Breast epithelium (tissue), 4 donors: ENCODE data around the gene RBP5. TPM values are rescaled to one million over a fixed set of nuclear protein-coding genes. Genes with fewer than 3 reads are reported as not detected.
A peak's percentile ranks its signal among the peaks of the same experiment; 100 is the strongest.

Experiments used
- DNase-seq, 2 donors: peaks; one replicate each; pipeline ENCODE4 v3.0.0-alpha.2; 2019; ENCODE audit warnings: low spot score in 2 of 2
- H3K27ac ChIP-seq, 2 donors: fragments of 200-600 bp; sonication (generic) in 1 of 2; one replicate each; pipeline ENCODE4 v1.5.1; 2016 to 2019; ENCODE audit warnings: mild to moderate bottlenecking in 1 of 2
- H3K27me3 ChIP-seq, 2 donors: fragments of 200-600 bp; sonication (generic) in 1 of 2; one replicate each; pipeline versions ENCODE4 v1.5.1 to v1.6.0; 2017 to 2019; ENCODE audit warnings: control low read depth in 1 of 2, mild to moderate bottlenecking in 1 of 2
- H3K36me3 ChIP-seq: fragments of 200-600 bp; one replicate; pipeline ENCODE4 v1.5.1; 2019
- H3K4me1 ChIP-seq, 2 donors: fragments of 200-600 bp; sonication (generic); one replicate each; pipeline ENCODE4 v1.5.1; 2016 to 2019; ENCODE audit warnings: control low read depth in 1 of 2
- H3K4me3 ChIP-seq, 3 donors: fragments of 200-600 bp; sonication (generic); 1 replicate in 2 of 3; 2 replicates in 1 of 3; pipeline ENCODE4 v1.5.1; 2016 to 2019; ENCODE audit warnings: mild to moderate bottlenecking in 3 of 3, moderate library complexity in 2 of 3
- H3K9me3 ChIP-seq, 2 donors: fragments of 200-600 bp; sonication (generic) in 1 of 2; one replicate each; pipeline ENCODE4 v1.5.1; 2016 to 2019; ENCODE audit warnings: control low read depth in 1 of 2
- POLR2A ChIP-seq: fragments of 450-650 bp; IDR thresholded peaks from one replicate; pipeline ENCODE4 v1.6.1; 2016; ENCODE audit warnings: antibody characterized with exemption, mild to moderate bottlenecking, moderate library complexity
- POLR2AphosphoS5 ChIP-seq, 3 donors: sonication (generic); formaldehyde crosslinking; IDR thresholded peaks; one replicate each; pipeline ENCODE4 v1.6.1; 2017; ENCODE audit warnings: antibody characterized with exemption in 3 of 3
- intact Hi-C: fragments of 100-400 bp; cut with DNase I; formaldehyde crosslinking; loops from one replicate; pipeline ENCODE4 v1.15.1; 2023; ENCODE audit warnings: low total_unique reads
- total RNA-seq, 3 donors: library from RNA; depleted of rRNA; stranded (reverse); fragments of >200 nt; gene quantifications; one replicate each; pipeline ENCODE4 v1.1.0, GENCODE V29; 2016
- TF ChIP-seq, protein P1 (sequence below), 3 donors: fragments of 450-650 bp; IDR thresholded peaks; one replicate each; pipeline ENCODE4 v1.5.1; 2016 to 2017; ENCODE audit warnings: antibody characterized with exemption in 3 of 3, mild to moderate bottlenecking in 3 of 3, moderate library complexity in 3 of 3

RBP5 gene
- total RNA-seq, 3 donors from 2014 or later, result 1.1 to 3.3 (median 2.9) TPM

DNA sequence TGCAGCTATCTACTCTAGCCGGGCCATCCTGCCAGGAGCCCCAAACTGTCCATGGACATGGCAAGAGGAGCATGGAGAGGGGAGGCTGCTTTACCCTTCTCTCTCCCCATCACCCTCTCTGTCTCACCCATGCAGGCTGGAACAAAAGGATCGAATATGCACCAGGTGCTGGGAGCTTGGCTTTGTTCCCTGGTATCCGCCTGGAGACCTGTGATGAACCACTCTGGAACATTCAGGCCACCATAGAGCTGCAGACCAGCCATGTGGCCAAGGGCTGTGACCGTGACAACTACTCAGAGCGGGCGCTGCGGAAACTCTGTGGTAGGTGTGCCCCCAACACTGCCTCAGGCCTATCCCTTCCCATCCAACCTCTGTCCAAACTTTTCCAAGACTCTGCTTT, 7.4 kb upstream of the RBP5 start:
- Histone ChIP-seq H3K4me1 (no peaks in the 10 kb centered on the region), H3K36me3 (no peaks in the 10 kb centered on the region), H3K27me3 (no peaks in the 10 kb centered on the region), H3K9me3 (no peaks in the 10 kb centered on the region), H3K27ac (no peak overlapping the region), H3K4me3 (no peak overlapping the region)
- TF ChIP-seq POLR2AphosphoS5 (IDR thresholded peaks at IDR 0.05) (no peak), POLR2A (no peak)
- TF ChIP-seq, protein P1, sequence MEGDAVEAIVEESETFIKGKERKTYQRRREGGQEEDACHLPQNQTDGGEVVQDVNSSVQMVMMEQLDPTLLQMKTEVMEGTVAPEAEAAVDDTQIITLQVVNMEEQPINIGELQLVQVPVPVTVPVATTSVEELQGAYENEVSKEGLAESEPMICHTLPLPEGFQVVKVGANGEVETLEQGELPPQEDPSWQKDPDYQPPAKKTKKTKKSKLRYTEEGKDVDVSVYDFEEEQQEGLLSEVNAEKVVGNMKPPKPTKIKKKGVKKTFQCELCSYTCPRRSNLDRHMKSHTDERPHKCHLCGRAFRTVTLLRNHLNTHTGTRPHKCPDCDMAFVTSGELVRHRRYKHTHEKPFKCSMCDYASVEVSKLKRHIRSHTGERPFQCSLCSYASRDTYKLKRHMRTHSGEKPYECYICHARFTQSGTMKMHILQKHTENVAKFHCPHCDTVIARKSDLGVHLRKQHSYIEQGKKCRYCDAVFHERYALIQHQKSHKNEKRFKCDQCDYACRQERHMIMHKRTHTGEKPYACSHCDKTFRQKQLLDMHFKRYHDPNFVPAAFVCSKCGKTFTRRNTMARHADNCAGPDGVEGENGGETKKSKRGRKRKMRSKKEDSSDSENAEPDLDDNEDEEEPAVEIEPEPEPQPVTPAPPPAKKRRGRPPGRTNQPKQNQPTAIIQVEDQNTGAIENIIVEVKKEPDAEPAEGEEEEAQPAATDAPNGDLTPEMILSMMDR (IDR thresholded peaks at IDR 0.05), result no peak
- intact Hi-C loops, result no loop called here
- no peak for DNase-seq

DNA sequence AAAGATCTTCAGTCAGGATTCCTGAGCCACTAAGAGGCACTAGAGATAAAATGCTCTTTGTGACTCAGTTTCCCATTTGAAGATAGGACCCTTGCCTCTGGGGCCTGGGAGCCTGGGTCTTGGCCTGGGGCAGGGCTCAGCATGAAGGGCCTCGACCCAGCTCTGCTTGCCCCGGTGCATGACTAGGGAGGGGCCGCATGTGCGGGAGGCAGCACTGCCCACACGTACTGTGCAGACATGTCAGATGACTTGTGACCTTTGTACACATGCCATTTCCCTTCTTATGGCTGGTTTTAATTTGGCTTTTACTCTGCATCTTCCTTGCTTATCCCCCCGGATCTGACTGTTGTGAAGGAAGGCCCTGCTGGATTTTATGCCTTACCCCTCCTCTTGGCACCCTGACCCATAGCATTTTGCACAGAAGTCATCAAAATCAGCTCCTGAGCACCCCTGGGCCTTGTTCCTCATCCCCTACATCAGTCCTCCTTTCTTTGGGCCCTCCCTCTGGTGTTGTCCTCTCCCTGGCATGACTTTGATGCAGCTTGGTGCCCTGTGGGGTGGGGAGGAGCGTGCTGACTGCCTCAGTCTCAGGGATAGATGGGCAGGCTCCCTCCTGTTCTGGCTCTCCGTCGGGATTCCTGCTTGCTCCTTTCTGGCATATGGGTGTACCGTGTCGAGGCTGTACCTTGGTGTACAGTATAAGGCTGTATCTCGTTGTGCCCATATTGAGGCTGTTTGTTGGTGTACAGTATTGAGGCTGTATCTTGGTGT, 5.9 kb upstream of the RBP5 start:
- no peaks in the 10 kb centered on the region for H3K9me3 ChIP-seq
- TF ChIP-seq POLR2AphosphoS5 (IDR thresholded peaks at IDR 0.05) (no peak), POLR2A (no peak)
- TF ChIP-seq, protein P1 (IDR thresholded peaks at IDR 0.05), result no peak
- no peak for DNase-seq
- no peaks in the 10 kb centered on the region for H3K27me3 ChIP-seq
- H3K36me3 ChIP-seq, result no peaks in the 10 kb centered on the region
- H3K27ac ChIP-seq, result no peak overlapping the region
- H3K4me3 ChIP-seq, result no peak overlapping the region
- intact Hi-C loops, result no loop called here
- no peaks in the 10 kb centered on the region for H3K4me1 ChIP-seq

DNA sequence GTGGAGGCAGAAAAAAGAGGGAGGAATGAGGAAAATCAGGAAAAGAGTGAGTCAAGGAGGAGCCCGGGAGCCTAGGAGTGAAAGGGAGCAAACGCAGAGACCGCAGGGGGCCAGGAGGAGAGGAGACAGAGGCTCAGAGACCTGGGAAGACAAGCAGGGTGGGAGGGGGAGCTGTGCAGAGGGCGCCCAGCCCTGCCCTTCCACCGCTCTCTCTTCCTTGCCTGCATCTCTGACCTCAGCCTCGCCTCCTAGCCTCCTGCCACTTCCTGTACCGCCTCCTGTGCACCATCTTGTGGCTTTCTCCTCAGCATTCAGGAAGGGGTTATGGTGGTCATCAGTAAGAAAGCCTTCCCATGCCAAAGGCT, 2.8 kb upstream of the RBP5 start:
- Histone ChIP-seq H3K27ac (peak overlapping the region; percentile 85 to 93), H3K36me3 (no peaks in the 10 kb centered on the region), H3K9me3 (no peaks in the 10 kb centered on the region), H3K27me3 (no peaks in the 10 kb centered on the region), H3K4me3 (peak overlapping the region in 2 of 3 donors; percentile 76 to 90), H3K4me1 (no peaks in the 10 kb centered on the region)
- intact Hi-C loops, result no loop called here
- TF ChIP-seq, protein P1 (IDR thresholded peaks at IDR 0.05), result no peak
- TF ChIP-seq POLR2A, result no peak
- no peak for TF ChIP-seq POLR2AphosphoS5 (IDR thresholded peaks at IDR 0.05)
- DNase-seq, result no peak

DNA sequence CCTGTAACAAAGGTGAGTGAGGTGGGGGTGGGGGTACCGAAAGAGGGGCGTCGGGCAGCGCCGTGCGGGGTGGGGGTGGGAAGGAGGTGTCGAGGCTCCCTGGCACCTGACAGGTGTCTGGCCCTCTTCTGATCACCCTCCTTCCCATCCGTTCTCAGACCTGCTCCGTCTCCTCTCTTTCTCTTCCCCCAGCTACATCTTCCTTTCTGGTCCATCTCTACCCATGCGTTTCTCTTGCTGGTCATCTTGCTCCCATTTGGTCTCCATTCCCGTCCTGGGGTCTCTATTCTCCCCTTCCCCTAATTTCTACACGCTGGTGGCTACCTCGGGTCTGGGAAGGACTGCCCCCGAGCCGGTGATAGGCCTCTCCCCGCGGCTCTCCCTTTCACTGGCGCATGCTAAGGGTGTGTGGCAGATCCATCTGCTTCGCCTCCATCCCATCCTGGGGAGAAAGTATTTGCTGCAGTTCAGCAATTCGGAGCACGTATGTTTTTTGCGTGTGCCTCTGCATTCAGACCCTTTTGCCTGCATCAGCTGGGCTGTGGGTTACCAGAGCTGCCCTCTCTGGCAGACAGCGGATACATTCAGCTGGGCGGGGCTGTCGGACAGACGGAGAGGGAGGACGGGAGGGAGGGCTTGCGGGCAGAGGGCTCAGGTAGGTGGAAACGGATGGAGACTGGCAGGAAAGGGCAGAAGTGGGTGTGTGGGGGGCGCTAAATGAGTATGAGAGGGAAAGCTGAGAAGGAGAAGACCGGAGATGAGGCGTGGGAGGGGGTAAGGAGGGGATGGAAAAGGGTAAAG, 2.2 kb upstream of the RBP5 start:
- peak overlapping the region; percentile 48 to 90 (median 76) for H3K4me3 ChIP-seq
- intact Hi-C loops, result no loop called here
- no peaks in the 10 kb centered on the region for H3K27me3 ChIP-seq
- peak in 1 of 2 donors; percentile 53 for DNase-seq
- no peaks in the 10 kb centered on the region for H3K9me3 ChIP-seq
- no peaks in the 10 kb centered on the region for H3K4me1 ChIP-seq
- peak overlapping the region; percentile 85 to 93 for H3K27ac ChIP-seq
- no peaks in the 10 kb centered on the region for H3K36me3 ChIP-seq
- TF ChIP-seq POLR2A (no peak), POLR2AphosphoS5 (IDR thresholded peaks at IDR 0.05) (no peak)
- TF ChIP-seq, protein P1 (IDR thresholded peaks at IDR 0.05), result no peak
